SJCRH30 (cell line): ENCODE results near the gene HPS4. TPM values are rescaled to one million over a fixed set of nuclear protein-coding genes. Genes with fewer than 3 reads are reported as not detected.
"Not testable (repeated sequence)": the region's sequence is repeated elsewhere in the genome, so short reads cannot be mapped to it uniquely, and the experiment has no call there.

Experiments used
- DNase-seq, 2 experiments: peaks; one replicate each; pipeline ENCODE4 v3.0.0-alpha.2; 2015 to 2020
- H3K27ac ChIP-seq: fragments of 250-450 bp; sonication (Bioruptor Pico); 2 replicates; pipeline ENCODE4 v1.5.1; 2020; ENCODE audit warnings: mild to moderate bottlenecking, moderate library complexity
- H3K27me3 ChIP-seq: fragments of 250-450 bp; sonication (Bioruptor Pico); 2 replicates; pipeline ENCODE4 v1.5.1; 2020; ENCODE audit warnings: mild to moderate bottlenecking, moderate library complexity
- H3K36me3 ChIP-seq: fragments of 250-450 bp; sonication (Bioruptor Pico); 2 replicates; pipeline ENCODE4 v1.5.1; 2020; ENCODE audit warnings: mild to moderate bottlenecking, moderate library complexity
- H3K4me1 ChIP-seq: fragments of 250-450 bp; sonication (Bioruptor Pico); 2 replicates; pipeline ENCODE4 v1.5.1; 2020; ENCODE audit warnings: mild to moderate bottlenecking, moderate library complexity
- H3K4me3 ChIP-seq: fragments of 250-450 bp; sonication (Bioruptor Pico); 2 replicates; pipeline ENCODE4 v1.5.1; 2020; ENCODE audit warnings: mild to moderate bottlenecking, moderate library complexity
- H3K9me3 ChIP-seq: fragments of 250-450 bp; sonication (Bioruptor Pico); replicated peaks from 2 replicates; pipeline ENCODE4 v1.5.1; 2020; ENCODE audit warnings: mild to moderate bottlenecking, moderate library complexity
- total RNA-seq: library from RNA; depleted of rRNA; stranded (reverse); fragments of >200 nt; shearing (Covaris generic); gene quantifications from 2 replicates; pipeline ENCODE4 v1.2.3, GENCODE V29; 2014; rRNA removed

Gene HPS4
- total RNA-seq = 19.9 and 28.1 TPM in 2 replicates

GRCh38 chr22:26483439-26484359, at the start of gene HPS4, which contains the start of gene SRRD:
HPS4 (minus strand) TSS chr22:26483783; CDS start chr22:26481762, 2,021 bp downstream.
SRRD (plus strand) TSS chr22:26483877; CDS start chr22:26483891, 14 bp downstream.
- Histone ChIP-seq H3K27ac (peak within 1 kb of the TSS; percentile 89), H3K4me1 (peaks cover 8% of the 10 kb centered on the region), H3K36me3 (peaks cover 4% of the 10 kb centered on the region; the same call in 1 of the 2 replicates), H3K27me3 (no peaks in the 10 kb centered on the region), H3K9me3 (no peaks in the 10 kb centered on the region), H3K4me3 (peak within 1 kb of the TSS; percentile 92)
- peak; percentile 82 to 89 for DNase-seq

GRCh38 chr22:26529345-26529744, 45.8 kb upstream of the HPS4 start:
- Histone ChIP-seq H3K4me3 (no peak overlapping the region), H3K4me1 (peaks cover 5% of the 10 kb centered on the region; the same call in 1 of the 2 replicates), H3K36me3 (no peaks in the 10 kb centered on the region), H3K9me3 (no peaks in the 10 kb centered on the region), H3K27me3 (no peaks in the 10 kb centered on the region), H3K27ac (no peak overlapping the region)
- no peak for DNase-seq

GRCh38 chr22:26528518-26528917, 44.9 kb upstream of the HPS4 start:
- not testable (repeated sequence) for H3K4me3 ChIP-seq, DNase-seq, H3K9me3 ChIP-seq, H3K4me1 ChIP-seq, H3K27ac ChIP-seq, H3K27me3 ChIP-seq, H3K36me3 ChIP-seq

- Histone ChIP-seq H3K9me3 (no peaks in the 10 kb centered on the region), H3K4me3 (no peak overlapping the region), H3K36me3 (no peaks in the 10 kb centered on the region), H3K27ac (no peak overlapping the region), H3K4me1 (peaks cover 5% of the 10 kb centered on the region; the same call in 1 of the 2 replicates), H3K27me3 (no peaks in the 10 kb centered on the region)
- peak; percentile 29 to 39 for DNase-seq
Measured at GRCh38 chr22:26527574-26528465, 44.2 kb upstream of the HPS4 start.

GRCh38 chr22:26527167-26527566, 43.6 kb upstream of the HPS4 start:
- Histone ChIP-seq H3K4me1 (peaks cover 5% of the 10 kb centered on the region; the same call in 1 of the 2 replicates), H3K4me3 (no peak overlapping the region), H3K36me3 (no peaks in the 10 kb centered on the region), H3K27me3 (no peaks in the 10 kb centered on the region), H3K27ac (no peak overlapping the region), H3K9me3 (no peaks in the 10 kb centered on the region)
- DNase-seq = no peak

GRCh38 chr22:26525946-26526564, 42.5 kb upstream of the HPS4 start:
- H3K36me3 ChIP-seq = no peaks in the 10 kb centered on the region
- no peak overlapping the region for H3K4me3 ChIP-seq
- peaks cover 5% of the 10 kb centered on the region; the same call in 1 of the 2 replicates for H3K4me1 ChIP-seq
- H3K27ac ChIP-seq = no peak overlapping the region
- H3K9me3 ChIP-seq = no peaks in the 10 kb centered on the region
- H3K27me3 ChIP-seq = no peaks in the 10 kb centered on the region
- no peak for DNase-seq

- H3K27ac ChIP-seq = no peak overlapping the region
- peaks cover 5% of the 10 kb centered on the region; the same call in 1 of the 2 replicates for H3K4me1 ChIP-seq
- no peaks in the 10 kb centered on the region for H3K36me3 ChIP-seq
- no peak overlapping the region for H3K4me3 ChIP-seq
- no peak for DNase-seq
- no peaks in the 10 kb centered on the region for H3K9me3 ChIP-seq
- H3K27me3 ChIP-seq = no peaks in the 10 kb centered on the region
Measured at GRCh38 chr22:26524870-26525269, 41.3 kb upstream of the HPS4 start.

- DNase-seq = no peak
- no peaks in the 10 kb centered on the region for H3K27me3 ChIP-seq
- H3K36me3 ChIP-seq = no peaks in the 10 kb centered on the region
- no peaks in the 10 kb centered on the region for H3K9me3 ChIP-seq
- no peak overlapping the region for H3K27ac ChIP-seq
- peaks cover under 1% of the 10 kb centered on the region; the same call in 1 of the 2 replicates for H3K4me1 ChIP-seq
- no peak overlapping the region for H3K4me3 ChIP-seq
Measured at GRCh38 chr22:26522592-26522991, 39.0 kb upstream of the HPS4 start.

- H3K27ac ChIP-seq = no peak overlapping the region
- no peaks in the 10 kb centered on the region for H3K27me3 ChIP-seq
- no peaks in the 10 kb centered on the region for H3K4me1 ChIP-seq
- DNase-seq = no peak
- H3K4me3 ChIP-seq = no peak overlapping the region
- H3K36me3 ChIP-seq = no peaks in the 10 kb centered on the region
- H3K9me3 ChIP-seq = no peaks in the 10 kb centered on the region
Measured at GRCh38 chr22:26522012-26522411, 38.4 kb upstream of the HPS4 start.

GRCh38 chr22:26517429-26517828, 33.8 kb upstream of the HPS4 start:
- H3K4me3 ChIP-seq = no peak overlapping the region
- H3K4me1 ChIP-seq = no peaks in the 10 kb centered on the region
- no peaks in the 10 kb centered on the region for H3K27me3 ChIP-seq
- no peak overlapping the region for H3K27ac ChIP-seq
- H3K9me3 ChIP-seq = no peaks in the 10 kb centered on the region
- no peak for DNase-seq
- H3K36me3 ChIP-seq = no peaks in the 10 kb centered on the region

- H3K4me1 ChIP-seq = no peaks in the 10 kb centered on the region
- no peak overlapping the region for H3K4me3 ChIP-seq
- DNase-seq = no peak
- no peak overlapping the region for H3K27ac ChIP-seq
- no peaks in the 10 kb centered on the region for H3K36me3 ChIP-seq
- no peaks in the 10 kb centered on the region for H3K9me3 ChIP-seq
- no peaks in the 10 kb centered on the region for H3K27me3 ChIP-seq
Measured at GRCh38 chr22:26516503-26516902, 32.9 kb upstream of the HPS4 start.

- Histone ChIP-seq H3K27ac (no peak overlapping the region), H3K9me3 (no peaks in the 10 kb centered on the region), H3K4me1 (no peaks in the 10 kb centered on the region), H3K4me3 (no peak overlapping the region), H3K36me3 (no peaks in the 10 kb centered on the region), H3K27me3 (no peaks in the 10 kb centered on the region)
- no peak for DNase-seq
Measured at GRCh38 chr22:26515931-26516330, 32.3 kb upstream of the HPS4 start.

- no peak for DNase-seq
- Histone ChIP-seq H3K36me3 (no peaks in the 10 kb centered on the region), H3K4me3 (no peak overlapping the region), H3K27ac (no peak overlapping the region), H3K4me1 (no peaks in the 10 kb centered on the region), H3K9me3 (no peaks in the 10 kb centered on the region), H3K27me3 (no peaks in the 10 kb centered on the region)
Measured at GRCh38 chr22:26514419-26515161, 31.0 kb upstream of the HPS4 start.

- H3K27ac ChIP-seq = no peak overlapping the region
- no peaks in the 10 kb centered on the region for H3K9me3 ChIP-seq
- H3K4me3 ChIP-seq = no peak overlapping the region
- no peaks in the 10 kb centered on the region for H3K27me3 ChIP-seq
- H3K36me3 ChIP-seq = peaks cover 6% of the 10 kb centered on the region; the same call in 1 of the 2 replicates
- H3K4me1 ChIP-seq = no peaks in the 10 kb centered on the region
- DNase-seq = no peak
Measured at GRCh38 chr22:26513838-26514237, 30.3 kb upstream of the HPS4 start.
